ENCODE measurements around the gene MMUT.
A peak's percentile ranks its signal among the peaks of the same experiment; 100 is the strongest.

GRCh38 chr6:49453221-49453620 is 9.8 kb downstream of the MMUT start:
- TF ChIP-seq CTCF (IDR thresholded peaks at IDR 0.05) (peak in 3 of 4 donors; percentile 35 to 45 (median 40)), POLR2A (IDR thresholded peaks at IDR 0.05) (no peak)

Measured in right lobe of liver (tissue), 4 donors.